Heart left ventricle (tissue), 16 donors: ENCODE data around the gene TRAIP. TPM values are rescaled to one million over a fixed set of nuclear protein-coding genes. Genes with fewer than 3 reads are reported as not detected.

Experiments used
- ATAC-seq, 4 donors: fragments of 200-7000 bp; cut with Tn5 transposase; one replicate each; pipeline ENCODE4 v1.9.1; 2020 to 2022; ENCODE audit warnings: moderate library complexity in 4 of 4, mild to moderate bottlenecking in 3 of 4, moderate number of reproducible peaks in 1 of 4
- DNase-seq, 5 donors: peaks; one replicate each; pipeline ENCODE4 v3.0.0-alpha.2; 2020
- H3K27ac ChIP-seq, 12 donors: fragments of 200-600 bp; sonication (generic) in 4 of 12; one replicate each; pipeline versions ENCODE4 v1.5.0 to v1.8.0; 2016 to 2022; ENCODE audit warnings: mild to moderate bottlenecking in 2 of 12
- H3K27me3 ChIP-seq, 9 donors: fragments of 200-600 bp; sonication (generic) in 2 of 9; one replicate each; pipeline versions ENCODE4 v1.5.1 to v1.8.0; 2016 to 2022; ENCODE audit warnings: mild to moderate bottlenecking in 3 of 9
- H3K36me3 ChIP-seq, 9 donors: fragments of 200-600 bp; sonication (generic) in 2 of 9; one replicate each; pipeline versions ENCODE4 v1.5.0 to v1.8.0; 2018 to 2022; ENCODE audit warnings: mild to moderate bottlenecking in 2 of 9
- H3K4me1 ChIP-seq, 12 donors: fragments of 200-600 bp; sonication (generic) in 4 of 12; one replicate each; pipeline versions ENCODE4 v1.5.0 to v1.8.0; 2016 to 2022; ENCODE audit warnings: mild to moderate bottlenecking in 3 of 12
- H3K4me3 ChIP-seq, 12 donors: fragments of 200-600 bp; sonication (generic) in 4 of 12; one replicate each; pipeline versions ENCODE4 v1.5.0 to v1.8.0; 2017 to 2022; ENCODE audit warnings: mild to moderate bottlenecking in 9 of 12, moderate library complexity in 4 of 12
- H3K9me3 ChIP-seq, 12 donors: fragments of 200-600 bp; sonication (generic) in 4 of 12; one replicate each; pipeline versions ENCODE4 v1.5.0 to v1.8.0; 2016 to 2022; ENCODE audit warnings: mild to moderate bottlenecking in 1 of 12
- CTCF ChIP-seq, 12 donors: fragments of 200-600 bp; sonication (generic) in 4 of 12; IDR thresholded peaks; one replicate each; pipeline versions ENCODE4 v1.5.0 to v1.8.0; 2018 to 2022; ENCODE audit warnings: antibody characterized with exemption in 12 of 12, mild to moderate bottlenecking in 5 of 12
- POLR2A ChIP-seq, 2 donors: fragments of 450-650 bp; IDR thresholded peaks; one replicate each; pipeline ENCODE4 v1.6.1; 2017; ENCODE audit warnings: antibody characterized with exemption in 2 of 2, mild to moderate bottlenecking in 2 of 2, moderate library complexity in 2 of 2
- WGBS, 4 donors: extraction: QIAGEN DNeasy Blood & Tissue Kit in 2 of 4; methylation state at CpG; one replicate each; pipeline versions ENCODE4 v1.1.5 to v1.1.7; 2013 to 2018; 5-methylcytosine and 5-hydroxymethylcytosine counted together
- intact Hi-C, 10 donors: fragments of 100-400 bp; cut with DNase I; formaldehyde crosslinking; loops; one replicate each; pipeline versions ENCODE4 v1.11.1 to v1.14.2; 2022
- polyA plus RNA-seq, 2 donors: library from polyadenylated mRNA; stranded (reverse); fragments of 200-250 nt; gene quantifications; one replicate each; pipeline ENCODE4 v1.2.3, GENCODE V29; 2013
- total RNA-seq, 9 donors: library from RNA; depleted of rRNA in 2 of 9; stranded (reverse); fragments of >200 nt in 2 of 9; fragmentation: NEBNext Ultra II Directional in 3 of 9; extraction: Animal tissue kit (Norgen Biotek cat#: 25700) in 3 of 9; gene quantifications; one replicate each; pipeline versions ENCODE4 v1.1.0 to v1.2.4, GENCODE V29; 2016 to 2023
- donor health status: ischemic (EF 13 %, LVEDD 7.1; RV severe dilation, severe dysfunction).
- donor health status: healthy with polysubstance abuse.
- donor health status: DM: no; HTN: yes; CAD: no.
- donor health status: DM: no; HTN: no; CAD: no.
- donor health status: ischemic (EF 25% LVEDD 6.9; RV normal size, moderate dysfunction).
- donor health status: ischemic (EF 25% LVEDD 5.7; RV mildly dilated, moderate dysfunction).
- donor health status: healthy.
- donor health status: DM: yes; HTN: yes; CAD: no.
- donor health status: ischemic (EF 35%, LVEDD 5.7; RV mildly dilated, moderate dysfunction).
- donor health status: nonischemic (EF 11% LVEDD 7.7; RV severe dilation, severe dysfunction).
- donor health status: DM: yes; HTN: yes; CAD: no.
- donor health status: PGD.
- donor health status: ischemic (EF 29% LVEDD 5.4; RV normal size, mild dysfunction).
- donor health status: nonischemic (EF 23%, LVEDD 6.1; RV moderate dilation, normal function).

The TRAIP gene
- total and polyA plus RNA-seq, 11 donors: 0.37 to 6.3 (median 0.99) TPM; not detected in 1

GRCh38 chr3:49805897-49806701 lies 50.3 kb downstream of the TRAIP start:
- ATAC-seq (peak in 2 of 4 donors; percentile 9 to 52), DNase-seq (peak; percentile 41 to 83 (median 68))
- Histone ChIP-seq H3K36me3 (peaks cover 0 to 35% (median 22%) of the 10 kb centered on the region in 9 donors), H3K4me3 (peak overlapping the region in 8 of 12 donors; percentile 30 to 98 (median 84)), H3K27ac (peak overlapping the region; percentile 80 to 99 (median 98)), H3K27me3 (no peaks in the 10 kb centered on the region), H3K4me1 (peaks cover 23 to 56% (median 49%) of the 10 kb centered on the region in 12 donors), H3K9me3 (no peaks in the 10 kb centered on the region)
- intact Hi-C loops: loop anchor here in 3 of 10 donors (2.0 to 5.0 kb wide), 2 partner anchors 33 to 121 kb away; partner anchors contain the start of gene MON1A (in 1 of the 3)
- TF ChIP-seq CTCF (IDR thresholded peaks at IDR 0.05) (no peak), POLR2A (IDR thresholded peaks at IDR 0.05) (no peak)
- WGBS, 4 donors: 15 to 39% (median 31%) methylated on average over 5 to 11 of the region's 11 CpGs

- WGBS, 4 donors: 0 to 13% (median 8%) methylated on average over 3 of the region's 3 CpGs
- Histone ChIP-seq H3K9me3 (no peaks in the 10 kb centered on the region), H3K36me3 (peaks cover 0 to 27% (median 15%) of the 10 kb centered on the region in 9 donors), H3K27ac (peak overlapping the region; percentile 80 to 99 (median 98)), H3K4me3 (peak overlapping the region in 9 of 12 donors; percentile 30 to 98 (median 86)), H3K27me3 (no peaks in the 10 kb centered on the region), H3K4me1 (peaks cover 23 to 56% (median 49%) of the 10 kb centered on the region in 12 donors)
- intact Hi-C loops: loop anchor here in 3 of 10 donors (2.0 to 5.0 kb wide), 2 partner anchors 33 to 122 kb away; partner anchors contain the start of gene MON1A (in 1 of the 3)
- DNase-seq (peak; percentile 87 to 94 (median 92)), ATAC-seq (peak; percentile 57 to 82 (median 68))
- TF ChIP-seq CTCF (IDR thresholded peaks at IDR 0.05) (peak in 1 of 12 donors; percentile 7), POLR2A (IDR thresholded peaks at IDR 0.05) (no peak)
Measured at GRCh38 chr3:49805367-49805782, 51.0 kb downstream of the TRAIP start.

GRCh38 chr3:49804141-49805041 lies 52.0 kb downstream of the TRAIP start:
- no peak for ATAC-seq
- Histone ChIP-seq H3K4me3 (peak overlapping the region; percentile 69 to 98 (median 84)), H3K36me3 (peaks cover 0 to 18% (median 7%) of the 10 kb centered on the region in 9 donors), H3K27ac (peak overlapping the region; percentile 86 to 99 (median 98)), H3K27me3 (no peaks in the 10 kb centered on the region), H3K9me3 (no peaks in the 10 kb centered on the region), H3K4me1 (peaks cover 23 to 57% (median 50%) of the 10 kb centered on the region in 12 donors)
- WGBS, 4 donors: 31 to 59% (median 41%) methylated on average over 15 to 26 of the region's 26 CpGs
- peak in 4 of 5 donors; percentile 39 to 47 (median 40) for DNase-seq
- no peak for TF ChIP-seq CTCF (IDR thresholded peaks at IDR 0.05)
- TF ChIP-seq POLR2A (IDR thresholded peaks at IDR 0.05): no peak
- intact Hi-C loops: loop anchor here in 6 of 10 donors (2.0 to 5.0 kb wide), 3 partner anchors 34 to 123 kb away; partner anchors contain the start of gene MON1A (in 1 of the 6)
